Stimulated activated CD8-positive, alpha-beta memory T cell treated with anti-CD3 and anti-CD28 coated beads, Interleukin-4, amount 100 ng/mL, for 1 hour (primary cell): Measurements from ENCODE around the gene CAMK2G.
"Not testable (repeated sequence)": the region's sequence is repeated elsewhere in the genome, so short reads cannot be mapped to it uniquely, and the experiment has no call there.

ENCODE experiments used
- DNase-seq, 2 donors: peaks; one replicate each; pipeline ENCODE4 v3.0.0-alpha.2; 2020; ENCODE audit warnings: low read depth in 2 of 2, low spot score in 1 of 2

Gene CAMK2G

DNA sequence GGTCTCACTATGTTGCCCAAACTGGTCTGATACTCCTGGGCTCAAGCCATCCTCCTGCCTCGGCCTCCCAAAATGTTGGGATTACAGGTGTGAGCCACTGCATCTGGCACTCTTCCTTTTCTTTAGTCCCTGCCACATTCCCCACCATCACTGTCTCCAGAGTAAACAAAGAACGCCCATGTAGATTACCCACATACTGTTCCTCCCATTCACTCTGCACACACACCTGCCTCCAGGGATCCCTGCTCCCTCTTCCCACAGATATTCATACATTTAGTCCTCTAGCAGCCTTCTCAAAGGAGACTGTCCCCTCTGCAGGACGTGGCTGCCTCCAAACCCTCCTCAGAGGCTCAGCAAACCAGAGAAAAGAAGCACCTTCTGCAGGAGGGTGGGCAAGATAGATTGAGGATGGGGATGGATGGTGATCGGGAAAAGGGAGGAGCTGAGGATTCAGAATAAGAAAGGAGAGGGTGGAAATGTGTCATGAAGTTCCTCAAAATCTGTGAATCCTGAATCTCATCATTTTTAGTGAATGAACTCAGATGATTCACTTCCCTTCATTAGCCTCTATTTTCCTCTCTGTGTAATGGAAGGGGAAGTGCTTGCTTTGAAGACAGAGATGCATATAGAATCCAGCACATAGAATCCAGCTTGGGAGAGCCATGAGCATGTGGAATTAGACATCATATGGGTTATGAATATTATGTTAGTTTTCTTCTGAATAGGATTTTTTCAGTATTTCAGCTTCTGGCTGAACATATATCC, 31.1 kb upstream of the CAMK2G start:
- DNase-seq: no peak

DNA sequence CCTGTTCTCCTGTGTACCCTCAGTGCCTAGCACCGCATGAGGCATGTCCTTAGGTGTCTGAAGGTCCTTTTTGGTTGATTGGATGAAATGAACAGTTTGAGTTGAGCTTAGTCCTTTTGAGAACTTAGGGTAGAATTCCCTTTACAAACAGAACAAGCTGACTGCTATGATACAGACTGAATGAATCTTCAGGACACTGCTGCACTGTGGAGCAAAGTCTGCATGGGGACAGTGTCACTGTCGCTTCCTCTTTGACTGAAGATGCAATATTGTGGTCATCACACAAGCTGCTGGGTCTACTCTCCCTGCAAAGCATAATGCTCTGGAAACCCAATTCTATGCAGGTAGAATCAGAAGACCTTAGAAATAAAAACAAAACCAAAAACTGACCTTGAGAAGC, 28.0 kb upstream of the CAMK2G start:
- no peak for DNase-seq

- DNase-seq: no peak
Observed at GRCh38 chr10:73901261-73901660, 26.9 kb upstream of the CAMK2G start.

GRCh38 chr10:73900064-73900463, 25.7 kb upstream of the CAMK2G start:
- DNase-seq: no peak

GRCh38 chr10:73899423-73899822, 25.1 kb upstream of the CAMK2G start:
- no peak for DNase-seq

- DNase-seq: no peak
Observed at GRCh38 chr10:73898730-73899410, 24.5 kb upstream of the CAMK2G start.

- no peak for DNase-seq
Observed at GRCh38 chr10:73897693-73898092, 23.3 kb upstream of the CAMK2G start.

- DNase-seq: not testable (repeated sequence)
Observed at GRCh38 chr10:73895381-73895780, 21.0 kb upstream of the CAMK2G start.

DNA sequence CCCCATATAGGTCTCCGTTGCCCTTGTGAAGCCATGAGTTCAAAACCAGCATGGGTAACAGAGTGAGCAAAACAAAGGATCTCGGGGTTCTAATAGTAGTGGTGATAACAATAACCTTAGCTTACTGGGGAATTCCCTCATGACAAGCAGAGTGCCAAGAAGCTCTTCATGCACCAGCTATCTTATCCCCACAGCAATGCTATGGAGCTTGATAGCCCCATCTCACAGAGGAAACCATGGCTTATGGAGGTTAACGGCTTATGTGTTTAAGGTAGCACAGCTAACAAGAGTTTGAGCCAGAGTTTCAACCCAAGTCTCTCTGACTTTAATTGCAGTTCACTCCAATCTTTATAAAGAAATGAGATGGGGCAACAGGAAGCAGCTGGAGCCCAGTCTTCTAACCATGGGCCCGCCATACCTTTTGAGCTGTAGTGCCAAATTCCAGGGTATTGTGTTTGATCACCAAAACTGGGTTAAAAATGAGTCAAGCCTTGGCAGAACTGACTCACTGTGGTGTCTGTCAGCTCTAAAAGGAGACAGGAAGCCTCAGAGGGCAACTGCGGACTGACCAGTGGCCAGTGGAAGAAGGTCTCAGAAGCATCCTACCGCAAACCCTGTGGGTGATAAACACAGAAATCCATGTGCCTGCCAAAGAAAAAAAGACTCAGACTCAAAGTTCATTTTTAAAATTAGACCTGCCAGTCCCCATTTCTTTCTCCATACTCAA, 20.1 kb upstream of the CAMK2G start:
- DNase-seq: no peak

- no peak for DNase-seq
Observed at GRCh38 chr10:73893426-73893825, 19.1 kb upstream of the CAMK2G start.

DNA sequence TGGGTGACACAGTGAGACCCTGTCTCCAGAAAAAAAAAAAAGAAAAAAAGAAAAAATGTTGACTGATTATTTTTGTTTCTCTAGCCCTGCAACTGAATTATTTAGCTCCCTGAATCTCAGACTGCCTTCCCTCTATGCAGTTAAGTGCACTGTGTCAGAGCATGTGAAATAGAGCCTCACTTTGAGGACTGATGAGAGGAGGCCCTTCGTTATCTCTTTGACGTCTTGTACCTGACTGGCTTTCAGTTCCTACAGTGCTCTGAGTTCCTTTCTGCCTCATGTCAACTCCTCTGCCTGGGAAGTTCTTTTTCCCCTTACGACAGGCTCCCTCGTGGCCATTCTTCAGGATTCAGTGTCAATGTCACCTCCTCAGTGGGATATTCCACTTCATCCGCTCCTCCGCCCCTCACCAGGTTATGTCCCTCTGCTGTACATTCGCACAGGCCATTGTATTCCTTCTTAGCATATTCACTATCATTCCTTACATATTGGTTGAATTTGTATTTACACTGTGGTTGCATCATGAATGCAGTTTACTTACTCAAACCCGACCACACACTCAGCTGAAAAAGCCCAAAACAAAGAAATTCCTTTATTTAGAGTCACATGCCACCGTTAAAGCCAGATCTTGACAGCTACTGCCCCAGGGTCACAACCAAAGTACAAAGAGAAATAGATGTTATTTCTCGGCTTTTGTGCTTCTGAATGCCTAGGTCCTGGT, 18.1 kb upstream of the CAMK2G start:
- DNase-seq: no peak

GRCh38 chr10:73891540-73891939, 17.2 kb upstream of the CAMK2G start:
- DNase-seq: no peak

GRCh38 chr10:73890830-73891229, 16.5 kb upstream of the CAMK2G start:
- not testable (repeated sequence) for DNase-seq

DNA sequence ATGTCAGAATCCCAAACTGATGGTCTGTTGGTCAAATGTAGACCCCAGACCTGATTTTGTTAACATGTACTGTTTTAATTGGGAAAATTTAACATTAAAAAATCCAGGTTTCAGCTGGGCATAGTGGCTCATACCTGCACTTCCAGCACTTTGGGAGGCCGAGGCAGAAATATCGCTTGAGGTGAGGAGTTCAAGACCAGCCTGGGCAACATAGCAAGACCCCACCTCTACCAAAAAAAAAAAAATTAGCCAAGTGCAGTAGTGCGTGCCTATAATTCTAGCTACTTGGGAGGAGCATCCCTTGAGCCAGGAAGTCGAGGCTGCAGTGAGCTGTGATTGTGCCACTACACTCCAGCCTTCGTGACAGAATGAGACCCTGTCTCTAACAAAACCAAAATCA, 15.9 kb upstream of the CAMK2G start:
- no peak for DNase-seq

DNA sequence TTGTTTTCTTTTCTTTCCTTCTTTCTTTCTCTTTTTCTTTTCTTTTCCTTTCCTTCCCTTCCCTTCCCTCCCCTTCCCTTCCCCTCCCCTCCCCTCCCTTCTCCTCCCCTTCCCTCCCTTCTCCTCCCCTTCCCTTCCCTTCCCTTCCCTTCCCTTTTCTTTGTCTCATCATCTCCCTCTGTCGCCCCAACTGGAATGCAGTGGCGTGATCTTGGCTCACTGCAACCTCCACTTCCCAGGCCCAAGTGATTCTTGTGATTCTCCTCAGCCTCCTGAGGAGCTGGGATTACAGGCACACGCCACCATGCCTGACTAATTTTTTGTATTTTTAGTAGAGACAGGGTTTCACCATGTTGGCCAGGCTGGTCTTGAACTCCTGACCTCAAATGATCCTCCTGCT, 15.1 kb upstream of the CAMK2G start:
- not testable (repeated sequence) for DNase-seq

DNA sequence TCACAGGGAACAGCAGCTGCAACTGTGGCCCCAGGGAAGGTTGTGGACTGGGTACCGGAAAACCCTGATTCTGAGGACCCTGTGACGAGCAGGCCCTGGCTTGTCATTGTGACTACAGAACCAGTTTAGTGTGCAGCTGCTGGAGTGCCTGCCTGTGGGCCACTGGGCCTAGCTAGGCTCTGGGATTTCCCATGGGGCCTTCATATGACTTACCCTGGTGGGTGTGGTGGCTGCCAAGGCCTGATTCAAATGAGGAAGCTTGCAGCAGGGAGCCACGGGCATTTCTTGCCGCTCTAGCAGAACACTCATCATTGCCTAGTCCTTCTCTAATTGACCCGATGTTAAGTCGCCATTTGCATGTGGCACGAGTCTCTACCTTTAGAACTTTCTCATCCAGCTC, 14.7 kb upstream of the CAMK2G start:
- no peak for DNase-seq

DNA sequence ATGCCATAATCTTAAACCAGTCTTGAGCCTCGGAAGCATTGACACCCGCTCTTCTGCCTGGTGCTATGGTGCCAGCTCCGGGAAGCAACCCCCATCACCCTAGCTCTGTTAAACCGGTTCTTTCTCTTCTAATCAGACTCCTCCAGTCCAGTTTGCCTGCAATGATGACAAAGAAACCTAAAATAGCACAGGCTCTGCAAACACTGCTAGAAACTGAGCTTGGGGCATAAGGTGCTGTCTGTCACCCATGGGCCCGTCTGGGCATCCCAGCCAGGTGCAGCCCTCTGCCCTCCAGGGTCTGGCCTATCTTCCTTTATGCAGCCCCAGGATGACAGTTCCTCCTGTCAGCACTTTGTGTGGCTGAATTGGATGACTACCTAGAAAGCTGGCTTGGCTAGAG, 14.2 kb upstream of the CAMK2G start:
- DNase-seq: no peak

DNA sequence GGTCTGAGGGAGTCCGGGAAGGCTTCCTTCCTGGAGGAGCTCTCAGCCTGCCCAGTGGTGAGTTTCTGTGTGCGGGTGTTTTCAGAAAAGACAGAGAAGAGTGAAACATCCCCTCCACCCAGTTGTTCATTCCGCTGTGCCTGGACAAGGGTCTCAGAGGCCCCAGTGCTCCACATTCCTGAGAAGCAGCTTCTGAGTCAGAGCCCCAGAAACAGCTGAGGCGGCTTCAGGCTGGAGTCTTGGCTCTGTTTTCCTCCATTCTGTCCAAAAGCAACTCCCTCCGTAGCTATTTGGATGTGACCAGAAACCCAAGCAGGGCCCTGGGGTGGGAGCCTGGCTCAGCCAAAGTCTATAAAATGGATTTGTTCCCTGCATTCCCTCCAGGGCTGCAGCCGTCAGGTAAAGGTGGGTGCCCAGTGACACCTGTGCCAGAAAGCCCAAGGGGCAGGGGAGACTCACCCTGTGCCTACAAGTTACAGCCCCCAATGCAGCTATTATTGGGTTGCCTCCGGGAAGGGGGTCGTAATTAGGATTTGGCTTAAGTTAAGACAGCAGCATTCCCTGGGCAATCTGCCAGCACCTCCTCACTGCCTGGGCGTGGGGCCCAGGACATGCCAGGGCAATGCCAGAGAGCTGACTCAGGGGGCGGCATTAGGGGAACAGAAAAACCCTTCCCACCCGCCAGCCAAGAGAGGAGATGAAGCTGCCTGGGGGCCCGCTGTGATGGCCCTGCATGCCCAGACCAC, 13.1 kb upstream of the CAMK2G start:
- DNase-seq: no peak

DNA sequence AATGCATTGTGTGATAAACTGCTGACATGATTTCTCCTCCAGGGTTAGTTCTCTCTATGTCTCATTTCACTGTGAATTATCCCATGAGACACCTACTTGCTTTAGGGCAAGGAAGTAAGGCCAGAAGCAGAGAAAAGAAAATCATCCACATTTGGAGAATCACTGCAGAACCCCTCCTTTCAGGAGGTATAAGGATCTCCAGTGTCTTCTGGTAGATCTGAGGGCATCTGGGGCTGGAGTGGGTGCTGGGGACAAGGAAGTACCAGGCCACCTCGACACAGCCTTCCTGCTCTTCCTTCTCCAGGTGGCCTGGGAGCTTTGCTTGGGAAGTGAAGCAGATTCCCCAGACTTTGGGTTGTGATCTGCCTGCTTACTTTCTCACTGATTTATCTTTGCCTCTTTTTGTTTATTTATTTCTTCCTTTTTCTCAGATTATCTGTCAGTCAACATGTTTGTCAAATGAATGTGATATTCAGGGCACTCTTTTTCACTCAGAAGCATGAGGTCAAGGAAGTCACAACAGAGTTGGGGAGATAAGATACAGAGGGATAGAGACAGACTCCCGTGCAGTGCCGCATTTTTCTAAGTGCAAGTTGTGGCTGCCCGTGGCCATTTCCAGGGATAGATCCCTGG, 12.4 kb upstream of the CAMK2G start:
- DNase-seq: no peak

- peak in 1 of 2 donors; percentile 38 for DNase-seq
Observed at GRCh38 chr10:73886085-73886529, 11.8 kb upstream of the CAMK2G start.
